ENCODE results near the gene KDM4C. TPM values are rescaled to one million over a fixed set of nuclear protein-coding genes. Genes with fewer than 3 reads are reported as not detected.
A peak's percentile ranks its signal among the peaks of the same experiment; 100 is the strongest.

The KDM4C gene
- total and polyA plus RNA-seq, 2 of the 13 experiments (the other 11 are each of a cell fraction or from before 2014, with no cell fraction given) = 19.4 to 23.6 TPM

DNA sequence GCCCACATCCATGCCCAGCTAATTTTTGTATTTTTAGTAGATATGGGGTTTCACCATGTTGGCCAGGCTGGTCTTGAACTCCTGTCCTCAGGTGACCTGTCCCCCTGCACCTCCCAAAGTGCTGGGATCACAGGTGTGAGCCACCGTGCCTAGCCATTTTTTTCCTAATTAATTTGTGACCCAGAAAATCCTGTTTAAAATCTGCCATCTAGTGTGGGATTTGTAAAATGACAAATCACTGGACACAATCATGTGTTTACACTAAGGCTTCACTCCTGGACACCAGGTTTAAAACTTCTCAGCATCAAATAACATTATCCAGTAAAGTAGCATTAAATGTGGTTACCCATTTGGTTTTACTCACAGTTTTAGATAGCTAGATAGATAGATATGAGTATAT lies 18.6 kb upstream of the KDM4C start:
- Histone ChIP-seq H3K9me3 (ENCODE audit: low read length) (no peaks in the 10 kb centered on the region), H2AFZ (ENCODE audit: low read length) (no peak overlapping the region), H3K4me2 (ENCODE audit: low read depth, low read length) (no peak overlapping the region), H3K36me3 (replicated peaks in 1 of 2; ENCODE audit: control insufficient read depth in 1 of 2, insufficient read depth in 2 of 2, low read length in 2 of 2) (no peaks in the 10 kb centered on the region), H3K27ac (ENCODE audit: extremely low read length, insufficient read depth, low read length) (no peak overlapping the region), H4K20me1 (ENCODE audit: insufficient read depth, low read length) (no peaks in the 10 kb centered on the region), H3K4me1 (ENCODE audit: insufficient read depth, low read length) (peaks cover 10% of the 10 kb centered on the region), H3K9ac (ENCODE audit: insufficient read depth, low read depth, low read length) (no peak overlapping the region), H3K27me3 (ENCODE audit: control insufficient read depth in 1 of 2, insufficient read depth in 2 of 2, low read length in 2 of 2) (no peaks in the 10 kb centered on the region), H3K79me2 (ENCODE audit: insufficient read depth, low read length) (no peaks in the 10 kb centered on the region), H3K4me3 (replicated peaks in 1 of 3; ENCODE audit: insufficient read depth in 1 of 3, low read depth in 2 of 3, low read length in 3 of 3) (no peak overlapping the region)
- ATAC-seq (peak; percentile 69), DNase-seq (ENCODE audit: low spot score) (peak; percentile 39), FAIRE-seq (peak; percentile 56)
- ChIA-PET CTCF (ENCODE audit: low intra/inter-chr PET ratio, low total read pairs) (interaction anchor here (1.1 to 1.3 kb wide), 2 partner anchors 154 to 385 kb away, joined by 3 to 5 read pairs; no protein-coding TSS in a partner anchor), POLR2A (interaction anchor here (1.2 to 1.7 kb wide), 2 partner anchors 19 to 35 kb away, joined by 3 to 7 read pairs; partner anchors contain the start of gene KDM4C)
- intact Hi-C loops (cut with micrococcal nuclease; ENCODE audit: unreplicated experiment) (loop anchor here (1.0 to 2.0 kb wide), 2 partner anchors 52 to 154 kb away; no protein-coding TSS in a partner anchor), in situ Hi-C loops (cut with HindIII; ENCODE audit: extremely low pct_ligation_motif_present, low pct_unique_long_range_greater_than_20kb) (no loop called here)
- TF ChIP-seq RNF2 (conservative IDR thresholded peaks at IDR 0.05; ENCODE audit: low read depth) (no peak), FOXK1 (CRISPR knock-in tag; IDR thresholded peaks at IDR 0.05; ENCODE audit: borderline replicate concordance, low read depth) (0 out of 2 replicates have a peak, but pooled peaks have one; percentile 12), SATB2 (CRISPR knock-in tag; IDR thresholded peaks at IDR 0.05) (no peak), FOXA1 (IDR thresholded peaks at IDR 0.05) (no peak), FOXA1 (CRISPR knock-in tag; IDR thresholded peaks at IDR 0.05) (peak; percentile 33; the same call in 1 of the 2 replicates), THRA (CRISPR knock-in tag; IDR thresholded peaks at IDR 0.05; ENCODE audit: borderline replicate concordance) (peak; percentile 21; the same call in 1 of the 2 replicates), FOXA3 (CRISPR knock-in tag; IDR thresholded peaks at IDR 0.05) (peak; percentile 36), RAD21 (CRISPR knock-in tag; IDR thresholded peaks at IDR 0.05) (peak; percentile 48), STAG1 (CRISPR knock-in tag; IDR thresholded peaks at IDR 0.05) (peak; percentile 76), ZNF362 (CRISPR knock-in tag; IDR thresholded peaks at IDR 0.05; ENCODE audit: borderline replicate concordance) (peak; percentile 38; the same call in 1 of the 2 replicates), GLMP (CRISPR knock-in tag; IDR thresholded peaks at IDR 0.05; ENCODE audit: borderline replicate concordance) (no peak), MIXL1 (CRISPR knock-in tag; IDR thresholded peaks at IDR 0.05) (peak; percentile 87), ZNF460 (CRISPR knock-in tag; IDR thresholded peaks at IDR 0.05; ENCODE audit: borderline replicate concordance) (peak; percentile 69; the same call in 1 of the 2 replicates), ZFY (CRISPR knock-in tag; IDR thresholded peaks at IDR 0.05) (no peak), SMC3 (IDR thresholded peaks at IDR 0.05; ENCODE audit: low read length) (peak; percentile 52), ZMYM4 (CRISPR knock-in tag; IDR thresholded peaks at IDR 0.05) (no peak)
- TF ChIP-seq, protein P1, sequence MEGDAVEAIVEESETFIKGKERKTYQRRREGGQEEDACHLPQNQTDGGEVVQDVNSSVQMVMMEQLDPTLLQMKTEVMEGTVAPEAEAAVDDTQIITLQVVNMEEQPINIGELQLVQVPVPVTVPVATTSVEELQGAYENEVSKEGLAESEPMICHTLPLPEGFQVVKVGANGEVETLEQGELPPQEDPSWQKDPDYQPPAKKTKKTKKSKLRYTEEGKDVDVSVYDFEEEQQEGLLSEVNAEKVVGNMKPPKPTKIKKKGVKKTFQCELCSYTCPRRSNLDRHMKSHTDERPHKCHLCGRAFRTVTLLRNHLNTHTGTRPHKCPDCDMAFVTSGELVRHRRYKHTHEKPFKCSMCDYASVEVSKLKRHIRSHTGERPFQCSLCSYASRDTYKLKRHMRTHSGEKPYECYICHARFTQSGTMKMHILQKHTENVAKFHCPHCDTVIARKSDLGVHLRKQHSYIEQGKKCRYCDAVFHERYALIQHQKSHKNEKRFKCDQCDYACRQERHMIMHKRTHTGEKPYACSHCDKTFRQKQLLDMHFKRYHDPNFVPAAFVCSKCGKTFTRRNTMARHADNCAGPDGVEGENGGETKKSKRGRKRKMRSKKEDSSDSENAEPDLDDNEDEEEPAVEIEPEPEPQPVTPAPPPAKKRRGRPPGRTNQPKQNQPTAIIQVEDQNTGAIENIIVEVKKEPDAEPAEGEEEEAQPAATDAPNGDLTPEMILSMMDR (CRISPR knock-in tag; IDR thresholded peaks at IDR 0.05) = peak; percentile 63
- TF ChIP-seq, protein P2, sequence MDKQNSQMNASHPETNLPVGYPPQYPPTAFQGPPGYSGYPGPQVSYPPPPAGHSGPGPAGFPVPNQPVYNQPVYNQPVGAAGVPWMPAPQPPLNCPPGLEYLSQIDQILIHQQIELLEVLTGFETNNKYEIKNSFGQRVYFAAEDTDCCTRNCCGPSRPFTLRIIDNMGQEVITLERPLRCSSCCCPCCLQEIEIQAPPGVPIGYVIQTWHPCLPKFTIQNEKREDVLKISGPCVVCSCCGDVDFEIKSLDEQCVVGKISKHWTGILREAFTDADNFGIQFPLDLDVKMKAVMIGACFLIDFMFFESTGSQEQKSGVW (CRISPR knock-in tag; IDR thresholded peaks at IDR 0.05; ENCODE audit: borderline replicate concordance) = no peak
- WGBS (ENCODE audit: low lambda C conversion rate) = 0% methylated on average over 1 of the region's 1 CpG
- BruUV-seq (replicated peaks) = no TSS peak
